HepG2 (cell line): Measurements from ENCODE around the gene MSMB. TPM values are rescaled to one million over a fixed set of nuclear protein-coding genes. Genes with fewer than 3 reads are reported as not detected.
A peak's percentile ranks its signal among the peaks of the same experiment; 100 is the strongest.

Experiments
- ARHGAP35 ChIP-seq: sonication (generic); formaldehyde crosslinking; IDR thresholded peaks from 2 replicates; pipeline ENCODE4 v1.9.0; 2022; ENCODE audit warnings: mild to moderate bottlenecking, inconsistent platforms, moderate library complexity, missing genetic modification reagents, borderline replicate concordance
- JARID2 ChIP-seq: sonication (generic); formaldehyde crosslinking; IDR thresholded peaks from 2 replicates; pipeline ENCODE4 v1.8.1; 2023; ENCODE audit warnings: missing genetic modification reagents, inconsistent platforms; ENCODE audit not compliant: insufficient replicate concordance
- MXD4 ChIP-seq: IDR thresholded peaks from 2 replicates; pipeline ENCODE4 v1.6.1; 2016; ENCODE audit warnings: mild to moderate bottlenecking, missing biosample characterization, missing genetic modification reagents
- SIN3A ChIP-seq: IDR thresholded peaks from 2 replicates; pipeline ENCODE4 v1.6.1; 2011; ENCODE audit warnings: low read depth, mild to moderate bottlenecking, control low read depth, low read length, borderline replicate concordance
- SMYD3 ChIP-seq: sonication (generic); formaldehyde crosslinking; IDR thresholded peaks from 2 replicates; pipeline ENCODE4 v1.8.1; 2023; ENCODE audit warnings: mild to moderate bottlenecking, missing genetic modification reagents
- SRSF1 ChIP-seq: fragments of 200-400 bp; formaldehyde crosslinking; optimal IDR thresholded peaks from 2 replicates; pipeline ENCODE3; 2017; ENCODE audit warnings: mild to moderate bottlenecking, low read depth, low read length, moderate library complexity
- SSRP1 ChIP-seq: IDR thresholded peaks from 2 replicates; pipeline ENCODE4 v1.6.1; 2016; ENCODE audit warnings: control low read depth
- ZNF101 ChIP-seq: sonication (generic); formaldehyde crosslinking; IDR thresholded peaks from 2 replicates; pipeline ENCODE4 v1.4.0; 2020; ENCODE audit warnings: mild to moderate bottlenecking, low read depth, missing genetic modification reagents, borderline replicate concordance
- ZNF354B ChIP-seq: sonication (generic); formaldehyde crosslinking; IDR thresholded peaks from 2 replicates; pipeline ENCODE4 v1.8.0; 2022; ENCODE audit warnings: mild to moderate bottlenecking, missing genetic modification reagents
- ZNF614 ChIP-seq: IDR thresholded peaks from 2 replicates; pipeline ENCODE4 v1.6.1; 2018; ENCODE audit warnings: missing biosample characterization, missing genetic modification reagents, inconsistent platforms, borderline replicate concordance
- ZNF652 ChIP-seq: IDR thresholded peaks from 2 replicates; pipeline ENCODE4 v1.6.1; 2016; ENCODE audit warnings: low read depth, borderline replicate concordance
- ZNF777 ChIP-seq: sonication (generic); formaldehyde crosslinking; IDR thresholded peaks from 2 replicates; pipeline ENCODE4 v1.4.0; 2020; ENCODE audit warnings: missing genetic modification reagents
- ZNF781 ChIP-seq: sonication (generic); formaldehyde crosslinking; IDR thresholded peaks from 2 replicates; pipeline ENCODE4 v1.5.1; 2020; ENCODE audit warnings: borderline replicate concordance, mild to moderate bottlenecking, missing genetic modification reagents; ENCODE audit errors: not compliant biosample characterization
- polyA plus RNA-seq, 8 experiments: library from polyadenylated mRNA; depleted of rRNA in 3 of 8; stranded (reverse) in 7 of 8; unstranded in 1 of 8; fragments of >200 nt; fragmentation: Illumina TruSeq in 4 of 8; extraction: Trizol in 4 of 8; gene quantifications; 2 replicates each; pipeline versions ENCODE4 v1.2.1 to v1.2.3, GENCODE V29; 2011 to 2016; ENCODE audit warnings: low read depth in 4 of 8, missing spikeins in 1 of 8, mixed read lengths in 1 of 8; ENCODE audit not compliant: insufficient read depth in 1 of 8
- total RNA-seq, 5 experiments: library from RNA; depleted of rRNA; stranded (reverse); fragments of >200 nt; fragmentation: Illumina TruSeq; extraction: Trizol; gene quantifications; 2 replicates each; pipeline ENCODE4 v1.2.3, GENCODE V29; 2016; ENCODE audit warnings: low read depth in 1 of 5
- TF ChIP-seq, protein P1 (sequence below): sonication (generic); formaldehyde crosslinking; IDR thresholded peaks from 2 replicates; pipeline ENCODE4 v1.9.0; 2022; ENCODE audit warnings: low read depth, missing genetic modification reagents
- TF ChIP-seq, protein P2 (sequence below): sonication (generic); formaldehyde crosslinking; IDR thresholded peaks from 2 replicates; pipeline ENCODE4 v1.8.1; 2023; ENCODE audit warnings: mild to moderate bottlenecking, missing genetic modification reagents
- TF ChIP-seq, protein P3 (sequence below): sonication (generic); formaldehyde crosslinking; IDR thresholded peaks from 2 replicates; pipeline ENCODE4 v1.4.0; 2020; ENCODE audit warnings: mild to moderate bottlenecking, missing genetic modification reagents
- TF ChIP-seq, protein P4 (sequence below), 2 experiments: sonication (generic) in 1 of 2; formaldehyde crosslinking in 1 of 2; IDR thresholded peaks; 2 replicates each; pipeline versions ENCODE4 v1.4.0 to v1.6.1; 2018 to 2020; ENCODE audit warnings: missing genetic modification reagents in 2 of 2, borderline replicate concordance in 1 of 2, low read depth in 1 of 2, mild to moderate bottlenecking in 1 of 2, missing biosample characterization in 1 of 2

MSMB gene
- total and polyA plus RNA-seq, 2 of the 13 experiments (the other 11 are each of a cell fraction or from before 2014, with no cell fraction given) = 0.84 TPM; not detected in 1

DNA sequence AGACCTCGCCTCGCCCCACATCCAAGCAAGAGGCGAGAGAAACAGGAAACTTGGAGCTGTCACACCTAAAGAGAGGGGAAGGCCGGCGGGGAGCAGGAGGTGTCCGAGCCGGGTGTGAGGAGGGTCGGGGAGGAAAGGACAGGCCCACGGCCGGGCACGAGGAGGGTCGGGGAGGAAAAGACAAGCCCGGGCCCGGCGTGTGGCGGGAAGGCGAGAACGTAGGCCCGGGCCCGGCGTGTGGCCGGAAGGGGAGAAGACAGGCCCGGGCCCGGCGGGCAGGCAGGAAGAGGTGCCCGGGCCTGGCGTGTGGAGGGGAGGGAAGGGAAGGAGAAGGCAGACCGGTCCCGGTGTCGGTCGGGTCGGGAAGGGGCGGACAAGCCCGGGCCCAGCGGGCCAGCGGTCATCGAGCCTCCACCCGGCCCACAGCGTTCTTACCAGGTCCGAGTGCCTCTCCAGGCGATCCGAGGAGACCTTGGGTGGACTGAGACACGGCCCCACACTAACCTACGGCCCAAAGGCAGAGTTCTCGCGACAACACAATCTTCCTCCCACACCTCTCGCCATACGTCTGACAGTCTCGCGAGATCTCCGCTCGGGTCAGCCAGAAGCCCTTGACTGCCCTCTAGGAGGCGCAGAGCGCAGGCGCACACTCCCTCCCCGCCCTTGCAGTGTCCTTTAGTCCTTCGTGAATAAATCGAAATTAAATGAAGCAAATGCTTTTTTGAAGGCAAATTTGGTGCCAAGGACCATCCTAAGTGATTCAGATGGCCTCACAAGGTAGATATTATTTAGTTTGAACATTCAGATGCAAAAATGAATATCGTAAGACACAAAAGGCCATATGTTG, 15.8 kb downstream of the MSMB start, which contains the start of gene NCOA4 (continued):
- TF ChIP-seq, protein P1, sequence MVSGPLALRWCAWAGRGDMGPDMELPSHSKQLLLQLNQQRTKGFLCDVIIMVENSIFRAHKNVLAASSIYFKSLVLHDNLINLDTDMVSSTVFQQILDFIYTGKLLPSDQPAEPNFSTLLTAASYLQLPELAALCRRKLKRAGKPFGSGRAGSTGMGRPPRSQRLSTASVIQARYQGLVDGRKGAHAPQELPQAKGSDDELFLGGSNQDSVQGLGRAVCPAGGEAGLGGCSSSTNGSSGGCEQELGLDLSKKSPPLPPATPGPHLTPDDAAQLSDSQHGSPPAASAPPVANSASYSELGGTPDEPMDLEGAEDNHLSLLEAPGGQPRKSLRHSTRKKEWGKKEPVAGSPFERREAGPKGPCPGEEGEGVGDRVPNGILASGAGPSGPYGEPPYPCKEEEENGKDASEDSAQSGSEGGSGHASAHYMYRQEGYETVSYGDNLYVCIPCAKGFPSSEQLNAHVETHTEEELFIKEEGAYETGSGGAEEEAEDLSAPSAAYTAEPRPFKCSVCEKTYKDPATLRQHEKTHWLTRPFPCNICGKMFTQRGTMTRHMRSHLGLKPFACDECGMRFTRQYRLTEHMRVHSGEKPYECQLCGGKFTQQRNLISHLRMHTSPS (CRISPR knock-in tag) = no peak; the same call in 1 of the 2 replicates
- TF ChIP-seq ZNF652 (CRISPR knock-in tag) (peak; percentile 12; the same call in 1 of the 2 replicates), SRSF1 (peak; percentile 72), ZNF781 (CRISPR knock-in tag) (peak; percentile 30), SSRP1 (CRISPR knock-in tag) (no peak), ZNF614 (CRISPR knock-in tag) (peak; percentile 52; the same call in 1 of the 2 replicates), MXD4 (CRISPR knock-in tag) (0 out of 2 replicates have a peak, but pooled peaks have one; percentile 50), JARID2 (CRISPR knock-in tag) (peak; percentile 61), SIN3A (peak; percentile 84; the same call in 1 of the 2 replicates), SMYD3 (CRISPR knock-in tag) (no peak), ARHGAP35 (0 out of 2 replicates have a peak, but pooled peaks have one; percentile 40), ZNF777 (no peak; the same call in 1 of the 2 replicates), ZNF101 (CRISPR knock-in tag) (0 out of 2 replicates have a peak, but pooled peaks have one; percentile 84), ZNF354B (CRISPR knock-in tag) (no peak)
- TF ChIP-seq, protein P2, sequence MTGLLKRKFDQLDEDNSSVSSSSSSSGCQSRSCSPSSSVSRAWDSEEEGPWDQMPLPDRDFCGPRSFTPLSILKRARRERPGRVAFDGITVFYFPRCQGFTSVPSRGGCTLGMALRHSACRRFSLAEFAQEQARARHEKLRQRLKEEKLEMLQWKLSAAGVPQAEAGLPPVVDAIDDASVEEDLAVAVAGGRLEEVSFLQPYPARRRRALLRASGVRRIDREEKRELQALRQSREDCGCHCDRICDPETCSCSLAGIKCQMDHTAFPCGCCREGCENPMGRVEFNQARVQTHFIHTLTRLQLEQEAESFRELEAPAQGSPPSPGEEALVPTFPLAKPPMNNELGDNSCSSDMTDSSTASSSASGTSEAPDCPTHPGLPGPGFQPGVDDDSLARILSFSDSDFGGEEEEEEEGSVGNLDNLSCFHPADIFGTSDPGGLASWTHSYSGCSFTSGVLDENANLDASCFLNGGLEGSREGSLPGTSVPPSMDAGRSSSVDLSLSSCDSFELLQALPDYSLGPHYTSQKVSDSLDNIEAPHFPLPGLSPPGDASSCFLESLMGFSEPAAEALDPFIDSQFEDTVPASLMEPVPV (CRISPR knock-in tag) = no peak
- TF ChIP-seq, protein P3, sequence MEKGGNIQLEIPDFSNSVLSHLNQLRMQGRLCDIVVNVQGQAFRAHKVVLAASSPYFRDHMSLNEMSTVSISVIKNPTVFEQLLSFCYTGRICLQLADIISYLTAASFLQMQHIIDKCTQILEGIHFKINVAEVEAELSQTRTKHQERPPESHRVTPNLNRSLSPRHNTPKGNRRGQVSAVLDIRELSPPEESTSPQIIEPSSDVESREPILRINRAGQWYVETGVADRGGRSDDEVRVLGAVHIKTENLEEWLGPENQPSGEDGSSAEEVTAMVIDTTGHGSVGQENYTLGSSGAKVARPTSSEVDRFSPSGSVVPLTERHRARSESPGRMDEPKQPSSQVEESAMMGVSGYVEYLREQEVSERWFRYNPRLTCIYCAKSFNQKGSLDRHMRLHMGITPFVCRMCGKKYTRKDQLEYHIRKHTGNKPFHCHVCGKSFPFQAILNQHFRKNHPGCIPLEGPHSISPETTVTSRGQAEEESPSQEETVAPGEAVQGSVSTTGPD = no peak
- TF ChIP-seq, protein P4, sequence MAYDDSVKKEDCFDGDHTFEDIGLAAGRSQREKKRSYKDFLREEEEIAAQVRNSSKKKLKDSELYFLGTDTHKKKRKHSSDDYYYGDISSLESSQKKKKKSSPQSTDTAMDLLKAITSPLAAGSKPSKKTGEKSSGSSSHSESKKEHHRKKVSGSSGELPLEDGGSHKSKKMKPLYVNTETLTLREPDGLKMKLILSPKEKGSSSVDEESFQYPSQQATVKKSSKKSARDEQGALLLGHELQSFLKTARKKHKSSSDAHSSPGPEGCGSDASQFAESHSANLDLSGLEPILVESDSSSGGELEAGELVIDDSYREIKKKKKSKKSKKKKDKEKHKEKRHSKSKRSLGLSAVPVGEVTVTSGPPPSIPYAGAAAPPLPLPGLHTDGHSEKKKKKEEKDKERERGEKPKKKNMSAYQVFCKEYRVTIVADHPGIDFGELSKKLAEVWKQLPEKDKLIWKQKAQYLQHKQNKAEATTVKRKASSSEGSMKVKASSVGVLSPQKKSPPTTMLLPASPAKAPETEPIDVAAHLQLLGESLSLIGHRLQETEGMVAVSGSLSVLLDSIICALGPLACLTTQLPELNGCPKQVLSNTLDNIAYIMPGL (CRISPR knock-in tag; IDR thresholded peaks at IDR 0.05; ENCODE audit: borderline replicate concordance in 1 of 2, low read depth in 1 of 2) = peak; percentile 86 to 90
